IPS-NIHi11 (cell line): ENCODE measurements around the gene PER2.
"Not testable (repeated sequence)": the region's sequence is repeated elsewhere in the genome, so short reads cannot be mapped to it uniquely, and the experiment has no call there.

Experiments used
- DNase-seq: peaks from one replicate; pipeline ENCODE4 v3.0.0; 2012; ENCODE audit warnings: mixed read lengths, low spot score

PER2 gene

GRCh38 chr2:238313289-238313990 lies 25.0 kb upstream of the PER2 start:
- DNase-seq = no peak

GRCh38 chr2:238310721-238311120 lies 22.3 kb upstream of the PER2 start:
- not testable (repeated sequence) for DNase-seq

GRCh38 chr2:238308177-238308576 lies 19.8 kb upstream of the PER2 start:
- peak; percentile 60 for DNase-seq

GRCh38 chr2:238306672-238306998 lies 18.2 kb upstream of the PER2 start:
- no peak for DNase-seq

GRCh38 chr2:238305965-238306671 lies 17.7 kb upstream of the PER2 start:
- no peak for DNase-seq

GRCh38 chr2:238305092-238305862 lies 16.9 kb upstream of the PER2 start:
- no peak for DNase-seq

- DNase-seq = no peak
Observed at GRCh38 chr2:238304116-238304515, 15.7 kb upstream of the PER2 start.

- DNase-seq = no peak
Observed at GRCh38 chr2:238302751-238303150, 14.3 kb upstream of the PER2 start.

GRCh38 chr2:238302087-238302486 lies 13.7 kb upstream of the PER2 start:
- no peak for DNase-seq

GRCh38 chr2:238299803-238300202 lies 11.4 kb upstream of the PER2 start:
- no peak for DNase-seq

- DNase-seq = no peak
Observed at GRCh38 chr2:238296638-238297457, 8.4 kb upstream of the PER2 start.

- DNase-seq = no peak
Observed at GRCh38 chr2:238295144-238296112, 7.0 kb upstream of the PER2 start.

- DNase-seq = no peak
Observed at GRCh38 chr2:238294393-238295143, 6.2 kb upstream of the PER2 start.

GRCh38 chr2:238294046-238294392 lies 5.6 kb upstream of the PER2 start:
- DNase-seq = no peak

- no peak for DNase-seq
Observed at GRCh38 chr2:238291550-238292281, 3.3 kb upstream of the PER2 start.

GRCh38 chr2:238290715-238291549 lies 2.5 kb upstream of the PER2 start:
- DNase-seq = no peak

- peak; percentile 78 for DNase-seq
Observed at GRCh38 chr2:238290091-238290509, 1.7 kb upstream of the PER2 start.

- DNase-seq = no peak
Observed at GRCh38 chr2:238289574-238289973, 1.2 kb upstream of the PER2 start.
